Measurements from ENCODE around the gene SUFU.

DNA sequence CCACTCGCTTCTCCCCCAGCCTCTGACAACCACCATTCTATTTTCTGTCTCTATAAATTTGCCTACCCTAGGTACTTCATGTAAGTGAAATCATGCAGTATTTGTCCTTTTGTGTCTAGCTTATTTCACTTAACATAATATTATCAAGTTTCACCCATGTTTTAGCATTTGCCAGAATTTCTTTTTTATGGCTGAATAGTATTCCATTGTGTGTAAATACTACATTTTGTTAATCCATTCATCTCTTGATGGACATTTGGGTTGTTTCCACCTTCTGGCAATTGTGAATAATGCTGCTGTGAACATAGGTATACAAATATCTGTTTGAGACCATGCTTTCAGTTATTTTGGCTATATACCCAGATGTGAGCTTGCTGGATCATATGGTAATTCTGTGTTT is 83.1 kb downstream of the SUFU start:
- TF ChIP-seq, protein P1, sequence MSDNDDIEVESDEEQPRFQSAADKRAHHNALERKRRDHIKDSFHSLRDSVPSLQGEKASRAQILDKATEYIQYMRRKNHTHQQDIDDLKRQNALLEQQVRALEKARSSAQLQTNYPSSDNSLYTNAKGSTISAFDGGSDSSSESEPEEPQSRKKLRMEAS (IDR thresholded peaks at IDR 0.05) = no peak
- TF ChIP-seq, protein P2, sequence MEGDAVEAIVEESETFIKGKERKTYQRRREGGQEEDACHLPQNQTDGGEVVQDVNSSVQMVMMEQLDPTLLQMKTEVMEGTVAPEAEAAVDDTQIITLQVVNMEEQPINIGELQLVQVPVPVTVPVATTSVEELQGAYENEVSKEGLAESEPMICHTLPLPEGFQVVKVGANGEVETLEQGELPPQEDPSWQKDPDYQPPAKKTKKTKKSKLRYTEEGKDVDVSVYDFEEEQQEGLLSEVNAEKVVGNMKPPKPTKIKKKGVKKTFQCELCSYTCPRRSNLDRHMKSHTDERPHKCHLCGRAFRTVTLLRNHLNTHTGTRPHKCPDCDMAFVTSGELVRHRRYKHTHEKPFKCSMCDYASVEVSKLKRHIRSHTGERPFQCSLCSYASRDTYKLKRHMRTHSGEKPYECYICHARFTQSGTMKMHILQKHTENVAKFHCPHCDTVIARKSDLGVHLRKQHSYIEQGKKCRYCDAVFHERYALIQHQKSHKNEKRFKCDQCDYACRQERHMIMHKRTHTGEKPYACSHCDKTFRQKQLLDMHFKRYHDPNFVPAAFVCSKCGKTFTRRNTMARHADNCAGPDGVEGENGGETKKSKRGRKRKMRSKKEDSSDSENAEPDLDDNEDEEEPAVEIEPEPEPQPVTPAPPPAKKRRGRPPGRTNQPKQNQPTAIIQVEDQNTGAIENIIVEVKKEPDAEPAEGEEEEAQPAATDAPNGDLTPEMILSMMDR (IDR thresholded peaks at IDR 0.05; ENCODE audit: control extremely low read depth in 1 of 3, insufficient read depth in 1 of 3, low read depth in 1 of 3, low read length in 3 of 3) = no peak
- TF ChIP-seq, protein P3, sequence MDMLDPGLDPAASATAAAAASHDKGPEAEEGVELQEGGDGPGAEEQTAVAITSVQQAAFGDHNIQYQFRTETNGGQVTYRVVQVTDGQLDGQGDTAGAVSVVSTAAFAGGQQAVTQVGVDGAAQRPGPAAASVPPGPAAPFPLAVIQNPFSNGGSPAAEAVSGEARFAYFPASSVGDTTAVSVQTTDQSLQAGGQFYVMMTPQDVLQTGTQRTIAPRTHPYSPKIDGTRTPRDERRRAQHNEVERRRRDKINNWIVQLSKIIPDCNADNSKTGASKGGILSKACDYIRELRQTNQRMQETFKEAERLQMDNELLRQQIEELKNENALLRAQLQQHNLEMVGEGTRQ (IDR thresholded peaks at IDR 0.05; ENCODE audit: low read length) = no peak
- no peak for TF ChIP-seq YY1 (IDR thresholded peaks at IDR 0.05; ENCODE audit: low read depth, low read length)
- no peak for TF ChIP-seq JUND (IDR thresholded peaks at IDR 0.05; ENCODE audit: low read length)
- no peak for TF ChIP-seq MAFK (IDR thresholded peaks at IDR 0.05; ENCODE audit: low read depth, low read length)
- no peak for TF ChIP-seq POLR2AphosphoS5 (IDR thresholded peaks at IDR 0.05; ENCODE audit: low read depth, low read length)
- TF ChIP-seq RAD21 (IDR thresholded peaks at IDR 0.05 in 1 of 2, conservative IDR thresholded peaks at IDR 0.05 in 1 of 2; ENCODE audit: low read depth in 2 of 2, low read length in 2 of 2) = no peak
- TF ChIP-seq SP1 (IDR thresholded peaks at IDR 0.05; ENCODE audit: low read depth, low read length) = no peak
- TF ChIP-seq POLR2A (IDR thresholded peaks at IDR 0.05; ENCODE audit: control extremely low read depth in 1 of 2, low read depth in 2 of 2, low read length in 2 of 2) = no peak
- no peak for TF ChIP-seq EZH2 (IDR thresholded peaks at IDR 0.05; ENCODE audit: low read depth, low read length, severe bottlenecking)
- TF ChIP-seq FOSL1 (IDR thresholded peaks at IDR 0.05; ENCODE audit: insufficient read depth, low read depth, low read length) = no peak

Data from H1 (cell line).